ENCODE data around the gene COL11A2. TPM values are rescaled to one million over a fixed set of nuclear protein-coding genes. Genes with fewer than 3 reads are reported as not detected.

Gene COL11A2
- total and polyA plus RNA-seq, 2 of the 13 experiments (the other 11 are each of a cell fraction or from before 2014, with no cell fraction given) = 0.55 TPM

- TF ChIP-seq PREB (CRISPR knock-in tag; IDR thresholded peaks at IDR 0.05) (no peak), HES4 (CRISPR knock-in tag; IDR thresholded peaks at IDR 0.05; ENCODE audit: borderline replicate concordance) (no peak), ZNF629 (CRISPR knock-in tag; conservative IDR thresholded peaks at IDR 0.05) (no peak), ZNF619 (CRISPR knock-in tag; IDR thresholded peaks at IDR 0.05) (no peak), GATAD1 (CRISPR knock-in tag; IDR thresholded peaks at IDR 0.05) (no peak), ZSCAN25 (CRISPR knock-in tag; IDR thresholded peaks at IDR 0.05) (0 out of 2 replicates have a peak, but pooled peaks have one; percentile 31), E2F2 (CRISPR knock-in tag; IDR thresholded peaks at IDR 0.05; ENCODE audit: borderline replicate concordance) (0 out of 2 replicates have a peak, but pooled peaks have one; percentile 40), AKAP8 (CRISPR knock-in tag; IDR thresholded peaks at IDR 0.05) (0 out of 2 replicates have a peak, but pooled peaks have one; percentile 69), BCLAF1 (IDR thresholded peaks at IDR 0.05) (no peak), ATAD3A (CRISPR knock-in tag; IDR thresholded peaks at IDR 0.05) (no peak), ZNF678 (CRISPR knock-in tag; IDR thresholded peaks at IDR 0.05) (no peak), ZNF329 (CRISPR knock-in tag; IDR thresholded peaks at IDR 0.05; ENCODE audit: low read depth) (no peak), ZNF207 (IDR thresholded peaks at IDR 0.05; ENCODE audit: borderline replicate concordance) (no peak), PHF20 (CRISPR knock-in tag; IDR thresholded peaks at IDR 0.05) (no peak), ARNTL (CRISPR knock-in tag; IDR thresholded peaks at IDR 0.05) (no peak), ESRRA (CRISPR knock-in tag; IDR thresholded peaks at IDR 0.05; ENCODE audit: low read depth) (no peak), ZSCAN31 (CRISPR knock-in tag; IDR thresholded peaks at IDR 0.05; ENCODE audit: low read depth) (no peak), ZC3H4 (CRISPR knock-in tag; IDR thresholded peaks at IDR 0.05; ENCODE audit: borderline replicate concordance) (no peak)
- TF ChIP-seq, protein P1, sequence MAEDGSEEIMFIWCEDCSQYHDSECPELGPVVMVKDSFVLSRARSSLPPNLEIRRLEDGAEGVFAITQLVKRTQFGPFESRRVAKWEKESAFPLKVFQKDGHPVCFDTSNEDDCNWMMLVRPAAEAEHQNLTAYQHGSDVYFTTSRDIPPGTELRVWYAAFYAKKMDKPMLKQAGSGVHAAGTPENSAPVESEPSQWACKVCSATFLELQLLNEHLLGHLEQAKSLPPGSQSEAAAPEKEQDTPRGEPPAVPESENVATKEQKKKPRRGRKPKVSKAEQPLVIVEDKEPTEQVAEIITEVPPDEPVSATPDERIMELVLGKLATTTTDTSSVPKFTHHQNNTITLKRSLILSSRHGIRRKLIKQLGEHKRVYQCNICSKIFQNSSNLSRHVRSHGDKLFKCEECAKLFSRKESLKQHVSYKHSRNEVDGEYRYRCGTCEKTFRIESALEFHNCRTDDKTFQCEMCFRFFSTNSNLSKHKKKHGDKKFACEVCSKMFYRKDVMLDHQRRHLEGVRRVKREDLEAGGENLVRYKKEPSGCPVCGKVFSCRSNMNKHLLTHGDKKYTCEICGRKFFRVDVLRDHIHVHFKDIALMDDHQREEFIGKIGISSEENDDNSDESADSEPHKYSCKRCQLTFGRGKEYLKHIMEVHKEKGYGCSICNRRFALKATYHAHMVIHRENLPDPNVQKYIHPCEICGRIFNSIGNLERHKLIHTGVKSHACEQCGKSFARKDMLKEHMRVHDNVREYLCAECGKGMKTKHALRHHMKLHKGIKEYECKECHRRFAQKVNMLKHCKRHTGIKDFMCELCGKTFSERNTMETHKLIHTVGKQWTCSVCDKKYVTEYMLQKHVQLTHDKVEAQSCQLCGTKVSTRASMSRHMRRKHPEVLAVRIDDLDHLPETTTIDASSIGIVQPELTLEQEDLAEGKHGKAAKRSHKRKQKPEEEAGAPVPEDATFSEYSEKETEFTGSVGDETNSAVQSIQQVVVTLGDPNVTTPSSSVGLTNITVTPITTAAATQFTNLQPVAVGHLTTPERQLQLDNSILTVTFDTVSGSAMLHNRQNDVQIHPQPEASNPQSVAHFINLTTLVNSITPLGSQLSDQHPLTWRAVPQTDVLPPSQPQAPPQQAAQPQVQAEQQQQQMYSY (CRISPR knock-in tag; IDR thresholded peaks at IDR 0.05) = no peak
Observed at GRCh38 chr6:33213166-33213988, 21.1 kb upstream of the COL11A2 start (continued).
